HG03095 (cell line): ENCODE data around the gene NOS1AP.
"Not testable (repeated sequence)": the region's sequence is repeated elsewhere in the genome, so short reads cannot be mapped to it uniquely, and the experiment has no call there.

Experiments used
- ATAC-seq: cut with Tn5 transposase; IDR thresholded peaks from one replicate; pipeline ENCODE4 v1.9.1; 2021; ENCODE audit warnings: moderate library complexity; ENCODE audit not compliant: unreplicated experiment

Gene NOS1AP

GRCh38 chr1:162191396-162192305 is 122.2 kb downstream of the NOS1AP start:
- ATAC-seq, result no peak

DNA sequence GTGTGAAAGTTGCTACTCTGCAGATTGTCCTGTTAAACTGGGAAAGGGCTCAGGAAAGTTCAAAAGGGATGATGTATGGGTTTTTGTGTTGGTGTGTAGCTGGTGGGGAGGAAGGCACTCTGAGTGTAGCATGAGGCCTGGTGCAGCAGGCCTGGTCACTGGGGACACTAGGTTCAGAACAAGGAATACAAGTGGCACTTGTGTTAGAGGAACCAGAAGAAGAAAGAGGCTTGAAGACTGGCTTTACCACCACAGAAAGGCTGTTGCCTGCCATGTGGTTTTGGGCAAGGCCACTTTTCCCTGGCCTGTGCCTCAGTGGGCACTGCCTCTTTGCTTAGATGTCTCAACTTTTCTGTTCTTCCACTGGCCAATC is 122.8 kb downstream of the NOS1AP start:
- ATAC-seq, result no peak

GRCh38 chr1:162192763-162193162 is 123.3 kb downstream of the NOS1AP start:
- no peak for ATAC-seq

- no peak for ATAC-seq
These were observed 123.7 kb downstream of the NOS1AP start for GRCh38 chr1:162193221-162193620.

DNA sequence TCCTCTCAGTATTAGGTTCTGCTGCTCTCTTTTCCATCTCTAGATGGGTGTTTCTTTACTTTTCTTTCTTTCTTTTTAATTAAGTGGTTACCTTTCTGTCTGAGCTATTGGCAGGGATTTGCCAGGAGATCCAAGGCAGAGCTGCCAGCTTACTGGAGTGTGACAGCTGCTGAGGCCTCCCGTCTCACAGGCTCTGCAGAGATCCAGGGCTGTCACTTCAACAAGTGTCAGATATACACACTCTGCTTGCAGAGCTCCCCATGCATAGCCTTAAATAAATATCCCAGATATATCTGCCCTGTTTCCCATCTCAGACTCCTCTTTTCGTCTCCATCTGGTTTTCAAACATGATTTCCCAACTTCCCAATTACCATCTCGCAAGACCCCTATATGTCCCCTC is 124.3 kb downstream of the NOS1AP start:
- ATAC-seq, result no peak

DNA sequence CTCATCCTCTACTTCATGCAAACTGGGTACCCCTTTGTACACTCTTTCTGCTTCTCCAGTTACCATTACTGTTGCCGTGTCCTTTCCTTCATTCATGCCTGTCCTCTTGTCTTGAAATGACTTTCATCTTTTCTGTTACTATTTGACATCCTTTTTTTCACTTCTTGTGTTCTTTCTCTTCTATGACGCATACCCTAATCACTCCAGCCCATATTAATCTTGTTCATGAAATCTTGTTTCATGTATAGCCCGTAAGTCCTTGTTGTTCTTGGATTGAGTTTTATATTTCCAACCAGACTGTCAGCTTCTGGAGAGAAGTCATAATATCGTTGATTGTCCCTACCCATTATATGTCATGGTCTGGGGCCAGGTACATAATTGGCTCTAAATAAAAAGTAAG is 126.1 kb downstream of the NOS1AP start:
- no peak for ATAC-seq

DNA sequence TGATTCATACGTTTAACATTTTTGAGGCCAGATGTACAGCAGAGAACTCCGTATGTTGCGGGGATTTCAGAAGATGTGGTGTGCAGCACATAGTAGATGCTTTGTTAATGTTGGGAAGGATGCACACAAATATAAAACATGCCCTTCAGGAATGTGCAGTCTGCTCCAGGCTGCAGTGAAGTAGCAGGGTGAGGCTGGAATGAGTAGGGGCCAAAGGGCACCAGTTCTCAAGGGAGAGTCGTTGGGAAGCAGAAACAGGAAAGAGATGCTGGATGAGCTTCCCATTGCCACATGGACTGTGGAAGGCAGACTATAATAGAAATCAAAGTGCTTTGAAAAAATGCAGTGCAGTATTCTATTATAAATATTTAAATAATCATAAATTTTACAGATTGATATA is 126.9 kb downstream of the NOS1AP start:
- no peak for ATAC-seq

DNA sequence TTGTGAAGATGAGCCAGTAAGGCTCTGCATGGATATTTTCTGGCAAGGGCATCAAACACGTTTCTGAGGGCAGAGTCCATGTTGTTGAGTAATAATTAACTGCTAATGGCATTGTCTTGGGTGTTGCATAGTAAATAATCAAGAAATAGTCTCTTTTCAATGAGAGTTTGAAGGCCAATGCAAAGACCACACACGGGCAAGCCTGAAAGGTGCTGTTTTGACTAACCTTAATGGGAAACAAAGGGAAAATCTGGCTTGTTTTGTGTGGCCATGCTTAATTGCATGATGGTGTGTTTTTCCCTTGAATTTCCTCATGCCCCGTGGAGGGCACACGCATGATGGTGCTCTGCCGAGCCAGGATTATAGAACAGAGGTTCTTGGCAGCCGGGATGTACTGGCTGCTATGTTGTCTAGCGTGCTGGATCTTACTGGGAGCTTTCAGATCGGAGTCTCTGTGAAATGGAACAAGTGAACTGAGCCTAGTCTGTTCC is 127.6 kb downstream of the NOS1AP start:
- ATAC-seq, result no peak

DNA sequence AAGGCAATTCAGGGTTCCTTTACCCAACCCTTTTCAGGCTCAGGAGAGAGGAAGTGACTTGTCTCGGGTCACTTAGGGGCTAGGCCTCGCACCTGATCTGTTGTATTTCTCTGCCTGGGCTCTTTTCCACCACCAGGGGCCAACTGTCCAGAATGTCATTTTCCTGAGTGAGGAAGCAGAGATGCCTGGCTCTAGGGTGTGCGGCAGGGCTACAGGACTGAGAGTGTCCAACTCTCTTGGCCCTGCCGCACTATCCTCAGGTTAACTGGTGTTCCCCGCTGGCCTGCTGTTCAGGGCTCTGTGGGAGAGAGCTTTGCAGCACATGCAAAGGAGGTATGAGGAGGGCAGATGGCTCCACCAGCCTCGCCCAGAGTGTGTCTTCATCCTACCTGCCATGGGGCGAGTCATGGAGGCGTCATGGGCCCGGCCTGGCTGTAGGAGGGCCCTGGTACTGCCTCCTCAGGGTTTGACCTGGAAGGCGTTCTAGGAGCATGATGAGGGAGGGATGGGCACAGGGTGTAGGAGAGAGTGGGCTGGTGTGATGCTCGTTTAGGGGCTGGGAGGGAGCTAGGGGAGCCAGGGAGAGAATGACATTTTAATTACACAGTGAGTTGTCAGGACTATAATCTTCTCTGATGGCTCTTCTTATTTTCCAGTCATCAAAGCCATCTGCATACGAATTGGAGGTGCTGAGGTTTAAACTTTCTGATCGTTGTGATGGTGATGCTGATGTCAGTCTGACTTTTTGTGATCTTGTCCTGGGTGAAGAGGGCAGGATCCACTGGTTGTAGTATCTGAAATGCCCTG is 128.3 kb downstream of the NOS1AP start:
- ATAC-seq, result no peak

GRCh38 chr1:162200096-162200847 is 130.8 kb downstream of the NOS1AP start:
- ATAC-seq, result no peak

- ATAC-seq, result not testable (repeated sequence)
These were observed 131.6 kb downstream of the NOS1AP start for GRCh38 chr1:162201062-162201461.

GRCh38 chr1:162204129-162204822 is 134.8 kb downstream of the NOS1AP start:
- no peak for ATAC-seq

DNA sequence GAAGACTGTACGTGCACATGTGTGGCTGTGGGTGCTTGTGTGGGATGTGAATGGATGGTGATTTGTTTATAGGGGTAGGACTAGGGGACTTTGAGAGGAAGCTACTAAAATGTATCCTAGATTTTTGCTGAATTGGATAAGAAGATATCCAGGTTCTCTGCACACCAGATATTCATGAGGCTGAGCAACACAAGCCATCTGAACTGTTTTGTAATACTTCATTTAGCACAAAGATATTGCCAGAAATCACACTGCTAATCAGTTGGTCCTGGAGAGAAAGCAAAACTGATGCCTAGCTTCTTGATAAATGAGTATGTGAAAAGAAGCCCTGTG is 135.3 kb downstream of the NOS1AP start:
- no peak for ATAC-seq

DNA sequence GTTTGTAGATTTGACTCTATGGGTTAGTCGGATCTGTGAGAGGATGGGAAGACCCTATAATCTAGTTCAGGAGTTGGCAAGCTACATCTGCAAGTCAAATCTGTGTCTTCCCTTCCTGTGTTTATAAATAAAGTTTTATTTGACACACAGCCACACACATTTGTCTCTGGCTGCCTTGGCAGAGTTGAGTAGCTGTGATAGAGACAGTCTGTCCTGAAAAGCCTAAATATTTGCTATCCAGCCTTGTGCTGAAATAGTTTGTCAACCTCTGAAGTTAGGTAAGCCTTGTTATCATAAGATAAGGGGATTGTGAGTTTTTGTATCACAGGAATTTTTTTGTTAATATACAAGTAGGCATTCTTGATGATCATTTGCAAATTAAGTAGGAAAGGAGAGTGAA is 136.8 kb downstream of the NOS1AP start:
- ATAC-seq, result no peak

GRCh38 chr1:162206749-162207635 is 137.5 kb downstream of the NOS1AP start:
- no peak for ATAC-seq

DNA sequence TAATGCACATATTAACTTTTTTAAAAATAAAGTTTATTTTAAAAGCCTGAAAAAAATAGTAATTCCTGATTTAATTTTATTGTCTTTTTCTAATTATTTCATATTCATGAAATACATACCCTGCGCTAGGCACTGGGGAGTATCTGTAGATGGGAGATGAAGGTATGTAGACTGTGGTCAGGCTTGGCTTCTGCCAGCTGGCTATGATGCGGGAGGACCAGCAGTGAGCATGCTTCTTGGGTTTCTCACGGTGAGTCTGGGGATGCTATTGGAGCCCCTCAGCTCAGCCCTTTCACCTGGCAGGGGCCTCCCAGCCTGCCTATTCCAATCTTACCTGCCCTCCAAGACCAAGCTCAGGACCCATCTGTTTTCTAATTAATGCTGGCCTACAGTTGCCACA is 138.4 kb downstream of the NOS1AP start:
- ATAC-seq, result no peak

- no peak for ATAC-seq
These were observed 140.7 kb downstream of the NOS1AP start for GRCh38 chr1:162210196-162210595.

DNA sequence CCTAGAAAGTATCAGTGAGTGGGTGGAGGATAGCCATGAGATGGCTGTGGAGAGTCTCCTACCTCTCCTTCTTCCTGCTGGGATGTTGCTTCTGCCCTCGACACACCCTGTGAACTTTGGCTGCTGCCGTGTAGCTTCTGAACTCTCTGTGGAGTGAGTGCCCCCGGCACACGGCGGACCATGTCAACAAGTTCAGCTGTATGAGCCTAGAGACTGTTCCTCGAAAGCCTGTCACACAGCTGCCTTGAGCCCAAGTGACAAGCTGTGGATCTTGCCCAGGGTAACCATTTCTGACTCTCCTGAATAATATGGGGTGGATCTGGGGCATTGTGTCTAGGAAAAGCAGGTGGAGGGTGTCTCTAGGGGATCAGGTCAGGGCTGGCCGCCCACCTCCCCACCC is 143.2 kb downstream of the NOS1AP start:
- no peak for ATAC-seq

DNA sequence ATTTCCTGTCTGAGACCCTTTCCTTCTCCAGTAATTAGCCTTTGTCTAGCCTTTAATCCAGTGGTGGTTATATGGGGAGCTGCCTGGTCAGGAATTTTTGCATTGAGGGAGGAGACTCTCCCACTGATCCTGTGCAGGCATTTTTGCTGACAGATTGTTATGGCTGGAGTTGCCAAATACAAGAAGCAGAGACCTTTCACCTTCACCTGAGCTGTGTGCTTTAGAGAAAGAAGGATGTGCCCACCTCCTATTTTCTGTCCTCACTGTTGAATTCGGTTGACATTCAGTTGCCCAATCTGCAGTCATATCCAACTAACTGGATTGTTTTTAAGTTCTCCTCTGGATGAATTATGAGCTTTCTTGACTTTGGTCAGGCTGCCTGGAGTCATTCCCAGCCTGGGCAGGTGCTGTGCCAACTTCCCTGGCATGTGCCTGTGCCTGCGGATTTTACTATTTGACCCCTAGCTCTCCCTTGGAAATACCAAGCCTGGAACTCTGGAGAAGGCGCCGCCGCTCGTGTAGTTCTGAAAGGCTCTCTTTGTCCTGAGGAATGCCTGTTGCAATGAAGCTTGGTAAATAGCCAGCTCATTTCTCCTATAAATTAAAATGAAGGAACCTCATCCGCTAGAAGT is 143.9 kb downstream of the NOS1AP start:
- ATAC-seq, result no peak
